ENCODE results near the gene GNS.

Gene GNS

GRCh38 chr12:64745259-64745807, 13.9 kb downstream of the GNS start:
- no peaks in the 10 kb centered on the region for H3K36me3 ChIP-seq (ENCODE audit: control insufficient read depth, insufficient read depth, low read length)

DNA sequence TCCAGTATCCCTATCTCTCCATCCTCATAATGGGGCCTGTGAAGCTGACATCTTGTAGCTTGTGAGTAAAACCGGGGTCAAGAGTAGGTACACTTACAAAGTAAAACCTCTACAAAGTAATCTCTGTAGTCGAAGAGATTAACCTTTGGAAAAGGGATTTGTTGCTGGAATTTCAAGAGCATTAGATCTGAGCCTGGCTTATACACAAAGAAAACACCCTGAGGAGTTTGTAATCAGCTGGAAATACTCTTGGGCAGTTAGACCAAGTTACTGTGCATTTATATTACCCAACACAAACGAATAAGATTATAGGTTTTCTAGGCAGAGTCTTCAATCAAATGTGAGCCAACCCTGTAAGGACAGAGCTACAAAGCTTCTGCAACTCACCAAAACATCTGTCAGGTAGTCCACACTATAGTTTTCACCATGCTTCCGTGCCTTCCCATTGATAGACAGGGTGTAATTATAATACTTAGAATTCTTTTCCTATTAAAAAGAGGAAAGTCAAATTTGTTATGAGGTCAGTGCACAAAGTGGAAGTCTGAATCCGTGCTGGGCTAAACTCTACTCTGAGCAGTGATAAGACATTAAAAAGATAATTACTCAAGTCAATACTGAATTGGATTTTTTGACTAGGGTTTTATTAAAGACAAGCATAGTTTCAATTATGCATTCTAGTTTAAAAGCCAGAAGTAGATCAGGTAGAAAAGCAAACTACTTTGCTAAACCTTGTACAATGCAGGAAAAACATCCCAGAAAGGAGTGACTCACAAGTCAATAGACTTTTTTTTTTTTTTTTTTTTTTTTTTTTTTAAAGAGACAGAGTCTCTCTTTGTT, 14.6 kb downstream of the GNS start:
- Histone ChIP-seq H3K36me3 (ENCODE audit: control insufficient read depth, insufficient read depth, low read length) (no peaks in the 10 kb centered on the region), H3K9ac (ENCODE audit: low read length) (no peak overlapping the region), H3K4me3 (ENCODE audit: low read length) (no peak overlapping the region), H3K27me3 (ENCODE audit: control insufficient read depth, insufficient read depth, low read length) (no peaks in the 10 kb centered on the region), H3K9me3 (ENCODE audit: control insufficient read depth, low read length) (no peaks in the 10 kb centered on the region), H3K4me1 (ENCODE audit: control insufficient read depth, insufficient read depth, low read length) (peaks cover 8% of the 10 kb centered on the region)

More at GRCh38 chr12:64745259-64745807, 13.9 kb downstream of the GNS start:
- H3K4me1 ChIP-seq (ENCODE audit: control insufficient read depth, insufficient read depth, low read length) = peaks cover 8% of the 10 kb centered on the region
- H3K4me3 ChIP-seq (ENCODE audit: low read length) = no peak overlapping the region
- H3K27me3 ChIP-seq (ENCODE audit: control insufficient read depth, insufficient read depth, low read length) = no peaks in the 10 kb centered on the region
- H3K9me3 ChIP-seq (ENCODE audit: control insufficient read depth, low read length) = no peaks in the 10 kb centered on the region
- no peak overlapping the region for H3K9ac ChIP-seq (ENCODE audit: low read length)

DNA sequence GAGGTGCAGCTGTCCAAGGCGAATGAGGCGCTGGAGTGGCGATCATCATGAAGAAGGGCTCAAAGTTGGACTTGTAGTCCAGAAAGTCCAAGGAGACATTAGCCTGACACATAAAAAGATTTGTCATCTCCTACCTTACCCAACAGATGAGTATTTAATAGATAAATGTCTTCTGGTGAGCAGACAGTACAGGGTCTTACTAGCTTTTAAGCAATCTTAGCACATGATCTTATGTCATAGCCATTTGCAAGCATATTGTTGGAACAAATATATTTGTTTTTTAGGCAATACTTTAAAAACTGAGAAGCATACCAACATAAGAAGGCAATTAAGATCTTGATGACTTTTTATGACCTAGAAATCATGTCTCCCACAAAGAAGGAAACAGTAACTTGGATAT, 16.0 kb downstream of the GNS start:
- no peak overlapping the region for H3K9ac ChIP-seq (ENCODE audit: low read length)
- no peaks in the 10 kb centered on the region for H3K27me3 ChIP-seq (ENCODE audit: control insufficient read depth, insufficient read depth, low read length)
- no peaks in the 10 kb centered on the region for H3K36me3 ChIP-seq (ENCODE audit: control insufficient read depth, insufficient read depth, low read length)
- H3K9me3 ChIP-seq (ENCODE audit: control insufficient read depth, low read length) = no peaks in the 10 kb centered on the region
- H3K4me3 ChIP-seq (ENCODE audit: low read length) = no peak overlapping the region
- H3K4me1 ChIP-seq (ENCODE audit: control insufficient read depth, insufficient read depth, low read length) = peaks cover 8% of the 10 kb centered on the region

DNA sequence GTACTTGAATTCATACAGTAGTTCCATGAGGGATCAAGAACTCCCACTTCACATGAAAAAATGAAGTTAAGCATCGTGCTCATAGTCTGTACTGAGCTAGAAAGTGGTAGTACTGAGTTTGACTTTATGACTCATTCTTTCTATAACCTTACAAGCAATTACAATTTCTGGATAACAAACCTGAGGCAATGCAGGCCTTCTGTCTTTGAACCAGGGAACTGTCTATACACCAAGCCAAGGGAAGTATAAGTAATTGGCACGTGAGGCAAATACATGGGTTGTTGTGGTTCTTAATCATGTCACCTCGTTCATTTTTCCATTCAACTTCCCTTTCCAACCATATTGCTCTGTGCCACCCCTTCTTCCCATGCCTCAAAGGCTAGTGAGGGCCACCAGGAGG, 16.8 kb downstream of the GNS start:
- H3K9ac ChIP-seq (ENCODE audit: low read length) = no peak overlapping the region
- peaks cover 8% of the 10 kb centered on the region for H3K4me1 ChIP-seq (ENCODE audit: control insufficient read depth, insufficient read depth, low read length)
- H3K27me3 ChIP-seq (ENCODE audit: control insufficient read depth, insufficient read depth, low read length) = no peaks in the 10 kb centered on the region
- no peaks in the 10 kb centered on the region for H3K9me3 ChIP-seq (ENCODE audit: control insufficient read depth, low read length)
- no peaks in the 10 kb centered on the region for H3K36me3 ChIP-seq (ENCODE audit: control insufficient read depth, insufficient read depth, low read length)
- no peak overlapping the region for H3K4me3 ChIP-seq (ENCODE audit: low read length)

DNA sequence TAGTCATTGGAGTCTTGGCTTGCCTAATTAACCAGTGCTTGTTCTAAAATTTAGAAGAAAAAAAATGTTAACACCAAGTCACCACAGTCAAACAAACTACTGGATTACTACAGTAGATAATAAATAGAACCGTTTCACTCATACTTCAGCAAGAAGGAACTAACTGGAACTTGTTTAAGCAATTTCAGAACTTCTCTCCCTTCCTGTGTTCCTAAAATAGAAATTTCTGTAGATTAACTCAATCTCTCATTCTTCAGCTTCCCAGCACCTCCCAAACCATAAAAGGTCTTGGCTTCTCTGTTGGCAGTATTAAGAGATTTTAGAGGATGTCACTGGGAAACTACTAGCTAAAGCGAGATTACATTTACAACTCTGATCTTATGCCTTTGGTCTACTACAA, 18.6 kb downstream of the GNS start:
- H3K4me1 ChIP-seq (ENCODE audit: control insufficient read depth, insufficient read depth, low read length) = peaks cover 8% of the 10 kb centered on the region
- no peaks in the 10 kb centered on the region for H3K9me3 ChIP-seq (ENCODE audit: control insufficient read depth, low read length)
- H3K9ac ChIP-seq (ENCODE audit: low read length) = no peak overlapping the region
- no peaks in the 10 kb centered on the region for H3K27me3 ChIP-seq (ENCODE audit: control insufficient read depth, insufficient read depth, low read length)
- no peaks in the 10 kb centered on the region for H3K36me3 ChIP-seq (ENCODE audit: control insufficient read depth, insufficient read depth, low read length)
- H3K4me3 ChIP-seq (ENCODE audit: low read length) = no peak overlapping the region

- Histone ChIP-seq H3K4me3 (ENCODE audit: low read length) (no peak overlapping the region), H3K9ac (ENCODE audit: low read length) (no peak overlapping the region), H3K36me3 (ENCODE audit: control insufficient read depth, insufficient read depth, low read length) (no peaks in the 10 kb centered on the region), H3K4me1 (ENCODE audit: control insufficient read depth, insufficient read depth, low read length) (peaks cover 4% of the 10 kb centered on the region), H3K9me3 (ENCODE audit: control insufficient read depth, low read length) (no peaks in the 10 kb centered on the region), H3K27me3 (ENCODE audit: control insufficient read depth, insufficient read depth, low read length) (no peaks in the 10 kb centered on the region)
These were observed 19.4 kb downstream of the GNS start for GRCh38 chr12:64739778-64740177.

DNA sequence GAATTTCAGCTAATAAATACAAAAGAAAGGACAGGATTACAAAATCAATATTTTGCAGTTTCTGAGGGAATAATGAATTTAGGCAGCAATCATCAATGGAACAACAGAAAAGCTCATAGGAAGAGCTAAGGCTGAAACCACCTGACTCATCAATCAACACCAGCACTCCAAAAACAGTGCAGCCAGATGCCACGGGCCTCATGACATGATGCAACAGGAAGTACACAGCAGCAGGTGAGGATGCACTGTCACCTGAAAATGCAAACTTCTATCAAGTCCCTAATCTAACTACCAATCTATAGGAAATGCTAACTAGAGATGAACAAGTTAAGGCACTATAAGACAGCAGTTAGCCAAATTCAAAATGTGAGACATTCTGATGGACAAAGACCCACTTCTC, 21.7 kb downstream of the GNS start:
- Histone ChIP-seq H3K27me3 (ENCODE audit: control insufficient read depth, insufficient read depth, low read length) (no peaks in the 10 kb centered on the region), H3K4me1 (ENCODE audit: control insufficient read depth, insufficient read depth, low read length) (no peaks in the 10 kb centered on the region), H3K9ac (ENCODE audit: low read length) (no peak overlapping the region), H3K4me3 (ENCODE audit: low read length) (no peak overlapping the region), H3K9me3 (ENCODE audit: control insufficient read depth, low read length) (no peaks in the 10 kb centered on the region), H3K36me3 (ENCODE audit: control insufficient read depth, insufficient read depth, low read length) (no peaks in the 10 kb centered on the region)

GRCh38 chr12:64736771-64737170, 22.4 kb downstream of the GNS start:
- H3K4me1 ChIP-seq (ENCODE audit: control insufficient read depth, insufficient read depth, low read length) = no peaks in the 10 kb centered on the region

GRCh38 chr12:64735442-64735841, 23.8 kb downstream of the GNS start:
- H3K4me3 ChIP-seq (ENCODE audit: low read length) = no peak overlapping the region
- peaks cover 3% of the 10 kb centered on the region for H3K4me1 ChIP-seq (ENCODE audit: control insufficient read depth, insufficient read depth, low read length)
- H3K9ac ChIP-seq (ENCODE audit: low read length) = no peak overlapping the region
- H3K27me3 ChIP-seq (ENCODE audit: control insufficient read depth, insufficient read depth, low read length) = no peaks in the 10 kb centered on the region
- no peaks in the 10 kb centered on the region for H3K9me3 ChIP-seq (ENCODE audit: control insufficient read depth, low read length)
- H3K36me3 ChIP-seq (ENCODE audit: control insufficient read depth, insufficient read depth, low read length) = no peaks in the 10 kb centered on the region

More at GRCh38 chr12:64736771-64737170, 22.4 kb downstream of the GNS start:
- H3K36me3 ChIP-seq (ENCODE audit: control insufficient read depth, insufficient read depth, low read length) = no peaks in the 10 kb centered on the region
- H3K9me3 ChIP-seq (ENCODE audit: control insufficient read depth, low read length) = no peaks in the 10 kb centered on the region
- H3K9ac ChIP-seq (ENCODE audit: low read length) = no peak overlapping the region
- no peak overlapping the region for H3K4me3 ChIP-seq (ENCODE audit: low read length)
- H3K27me3 ChIP-seq (ENCODE audit: control insufficient read depth, insufficient read depth, low read length) = no peaks in the 10 kb centered on the region

DNA sequence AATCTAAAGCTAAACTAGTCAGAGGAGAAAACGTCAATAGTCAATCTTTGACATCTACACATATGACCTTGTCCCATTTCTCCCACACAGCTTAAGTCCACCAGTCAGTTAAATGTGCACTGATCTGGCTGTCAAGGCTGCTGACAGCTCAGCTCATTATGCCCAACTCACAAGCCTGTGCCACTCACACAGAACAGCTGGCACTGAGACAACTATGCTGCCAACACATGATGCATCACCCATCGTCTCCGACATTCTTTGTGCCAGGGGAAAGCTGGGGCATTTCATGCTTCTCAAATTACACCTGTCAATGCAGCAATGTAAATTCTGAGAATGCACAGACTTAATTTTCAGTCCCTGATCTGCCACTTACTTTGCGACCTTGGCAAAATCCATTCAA, 25.3 kb downstream of the GNS start:
- Histone ChIP-seq H3K9ac (ENCODE audit: low read length) (no peak overlapping the region), H3K9me3 (ENCODE audit: control insufficient read depth, low read length) (no peaks in the 10 kb centered on the region), H3K4me3 (ENCODE audit: low read length) (no peak overlapping the region), H3K36me3 (ENCODE audit: control insufficient read depth, insufficient read depth, low read length) (no peaks in the 10 kb centered on the region), H3K27me3 (ENCODE audit: control insufficient read depth, insufficient read depth, low read length) (no peaks in the 10 kb centered on the region), H3K4me1 (ENCODE audit: control insufficient read depth, insufficient read depth, low read length) (peaks cover 4% of the 10 kb centered on the region)

- H3K9ac ChIP-seq (ENCODE audit: low read length) = no peak overlapping the region
- H3K9me3 ChIP-seq (ENCODE audit: control insufficient read depth, low read length) = no peaks in the 10 kb centered on the region
- H3K27me3 ChIP-seq (ENCODE audit: control insufficient read depth, insufficient read depth, low read length) = no peaks in the 10 kb centered on the region
- no peaks in the 10 kb centered on the region for H3K36me3 ChIP-seq (ENCODE audit: control insufficient read depth, insufficient read depth, low read length)
- H3K4me1 ChIP-seq (ENCODE audit: control insufficient read depth, insufficient read depth, low read length) = peaks cover 4% of the 10 kb centered on the region
- no peak overlapping the region for H3K4me3 ChIP-seq (ENCODE audit: low read length)
These were observed 27.5 kb downstream of the GNS start for GRCh38 chr12:64731683-64732082.

DNA sequence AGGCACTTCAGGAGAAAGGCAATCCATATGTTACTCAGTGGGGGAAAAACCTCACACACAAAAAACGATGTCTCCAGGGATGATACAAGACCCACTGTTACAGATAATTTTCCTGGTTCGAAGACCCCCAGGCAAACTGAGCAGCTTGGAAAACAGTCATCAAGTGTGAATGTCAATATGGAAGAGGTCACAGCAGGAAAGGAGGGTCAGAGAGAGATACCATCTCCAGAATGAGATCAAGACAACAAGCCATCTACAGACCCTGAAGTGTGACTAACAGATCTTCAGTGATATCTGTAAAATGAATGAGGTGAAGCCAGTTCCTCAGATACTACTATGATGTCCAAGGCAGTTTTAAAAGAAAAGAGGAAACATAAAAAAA, 28.6 kb downstream of the GNS start:
- no peak overlapping the region for H3K4me3 ChIP-seq (ENCODE audit: low read length)
- peaks cover 4% of the 10 kb centered on the region for H3K4me1 ChIP-seq (ENCODE audit: control insufficient read depth, insufficient read depth, low read length)
- no peaks in the 10 kb centered on the region for H3K9me3 ChIP-seq (ENCODE audit: control insufficient read depth, low read length)
- no peaks in the 10 kb centered on the region for H3K27me3 ChIP-seq (ENCODE audit: control insufficient read depth, insufficient read depth, low read length)
- no peaks in the 10 kb centered on the region for H3K36me3 ChIP-seq (ENCODE audit: control insufficient read depth, insufficient read depth, low read length)
- no peak overlapping the region for H3K9ac ChIP-seq (ENCODE audit: low read length)
